ENCODE results near the gene NDUFAB1. TPM values are rescaled to one million over a fixed set of nuclear protein-coding genes. Genes with fewer than 3 reads are reported as not detected.
A peak's percentile ranks its signal among the peaks of the same experiment; 100 is the strongest.

Gene NDUFAB1
- total and polyA plus RNA-seq, 2 of the 13 experiments (the other 11 are each of a cell fraction or from before 2014, with no cell fraction given), result 221 to 601 TPM

- peak; percentile 99 for TF ChIP-seq ZGPAT (CRISPR knock-in tag; IDR thresholded peaks at IDR 0.05)
- peak; percentile 58; the same call in 1 of the 2 replicates for TF ChIP-seq CHCHD3 (CRISPR knock-in tag; IDR thresholded peaks at IDR 0.05)
- TF ChIP-seq JUNB (CRISPR knock-in tag; IDR thresholded peaks at IDR 0.05; ENCODE audit: borderline replicate concordance), result no peak
- TF ChIP-seq NR2F6 (IDR thresholded peaks at IDR 0.05), result peak; percentile 22; the same call in 1 of the 2 replicates
- TF ChIP-seq NR2F6 (CRISPR knock-in tag; IDR thresholded peaks at IDR 0.05), result peak; percentile 71
- peak; percentile 100 for TF ChIP-seq ZMYM3 (CRISPR knock-in tag; IDR thresholded peaks at IDR 0.05)
- peak; percentile 95 for TF ChIP-seq PHF8 (CRISPR knock-in tag; IDR thresholded peaks at IDR 0.05)
- no peak for TF ChIP-seq ATM (IDR thresholded peaks at IDR 0.05; ENCODE audit: borderline replicate concordance)
- TF ChIP-seq PBX2 (CRISPR knock-in tag; IDR thresholded peaks at IDR 0.05), result peak; percentile 89
- TF ChIP-seq FOXO4 (CRISPR knock-in tag; conservative IDR thresholded peaks at IDR 0.05), result peak; percentile 95; the same call in 1 of the 2 replicates
- peak; percentile 100 for TF ChIP-seq RCOR2 (CRISPR knock-in tag; IDR thresholded peaks at IDR 0.05)
- TF ChIP-seq HOXA5 (CRISPR knock-in tag; IDR thresholded peaks at IDR 0.05), result peak; percentile 96
- TF ChIP-seq NFATC3 (CRISPR knock-in tag; IDR thresholded peaks at IDR 0.05), result 0 out of 2 replicates have a peak, but pooled peaks have one; percentile 94
- peak; percentile 58 for TF ChIP-seq ZBTB20 (CRISPR knock-in tag; IDR thresholded peaks at IDR 0.05; ENCODE audit: borderline replicate concordance, low read depth)
- peak; percentile 96 for TF ChIP-seq PATZ1 (CRISPR knock-in tag; IDR thresholded peaks at IDR 0.05)
- peak; percentile 73 for TF ChIP-seq TEAD3 (CRISPR knock-in tag; optimal IDR thresholded peaks at IDR 0.05; ENCODE audit: borderline replicate concordance)
- TF ChIP-seq TFE3 (CRISPR knock-in tag; IDR thresholded peaks at IDR 0.05), result peak; percentile 62
- no peak for TF ChIP-seq ARNT (IDR thresholded peaks at IDR 0.05)
These were observed 39.0 kb downstream of the NDUFAB1 start, which contains the start of the genes EARS2 and UBFD1 (continued) for GRCh38 chr16:23556881-23557778.

All from HepG2 (cell line).